GM12872 (cell line): Measurements from ENCODE around the gene ITSN2.

Experiments
- TF ChIP-seq, protein P1 (sequence below): IDR thresholded peaks from 3 replicates; pipeline ENCODE4 v1.5.1; 2011; ENCODE audit warnings: low read depth, mild to moderate bottlenecking, low read length, moderate library complexity; ENCODE audit not compliant: insufficient read depth

ITSN2 gene

DNA sequence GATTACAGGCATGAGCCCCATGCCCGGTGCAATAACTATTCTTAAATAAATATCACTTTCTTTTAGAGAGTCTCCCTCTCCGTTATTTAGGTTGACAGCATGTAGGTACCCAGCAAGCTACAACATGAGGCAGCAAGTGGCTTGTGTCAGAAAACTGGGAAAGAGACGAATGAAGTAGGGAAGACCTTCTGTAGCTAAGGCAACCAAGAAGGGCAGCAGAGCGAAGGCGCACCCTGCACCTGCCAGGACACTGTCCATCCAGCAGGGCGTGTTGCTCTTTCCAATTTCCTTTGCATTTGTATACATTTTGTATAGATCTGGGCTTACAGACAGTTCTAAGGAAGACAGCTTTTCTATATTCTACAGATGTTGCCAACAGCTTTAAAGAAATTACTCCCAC, 137.4 kb downstream of the ITSN2 start:
- TF ChIP-seq, protein P1, sequence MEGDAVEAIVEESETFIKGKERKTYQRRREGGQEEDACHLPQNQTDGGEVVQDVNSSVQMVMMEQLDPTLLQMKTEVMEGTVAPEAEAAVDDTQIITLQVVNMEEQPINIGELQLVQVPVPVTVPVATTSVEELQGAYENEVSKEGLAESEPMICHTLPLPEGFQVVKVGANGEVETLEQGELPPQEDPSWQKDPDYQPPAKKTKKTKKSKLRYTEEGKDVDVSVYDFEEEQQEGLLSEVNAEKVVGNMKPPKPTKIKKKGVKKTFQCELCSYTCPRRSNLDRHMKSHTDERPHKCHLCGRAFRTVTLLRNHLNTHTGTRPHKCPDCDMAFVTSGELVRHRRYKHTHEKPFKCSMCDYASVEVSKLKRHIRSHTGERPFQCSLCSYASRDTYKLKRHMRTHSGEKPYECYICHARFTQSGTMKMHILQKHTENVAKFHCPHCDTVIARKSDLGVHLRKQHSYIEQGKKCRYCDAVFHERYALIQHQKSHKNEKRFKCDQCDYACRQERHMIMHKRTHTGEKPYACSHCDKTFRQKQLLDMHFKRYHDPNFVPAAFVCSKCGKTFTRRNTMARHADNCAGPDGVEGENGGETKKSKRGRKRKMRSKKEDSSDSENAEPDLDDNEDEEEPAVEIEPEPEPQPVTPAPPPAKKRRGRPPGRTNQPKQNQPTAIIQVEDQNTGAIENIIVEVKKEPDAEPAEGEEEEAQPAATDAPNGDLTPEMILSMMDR = no peak

DNA sequence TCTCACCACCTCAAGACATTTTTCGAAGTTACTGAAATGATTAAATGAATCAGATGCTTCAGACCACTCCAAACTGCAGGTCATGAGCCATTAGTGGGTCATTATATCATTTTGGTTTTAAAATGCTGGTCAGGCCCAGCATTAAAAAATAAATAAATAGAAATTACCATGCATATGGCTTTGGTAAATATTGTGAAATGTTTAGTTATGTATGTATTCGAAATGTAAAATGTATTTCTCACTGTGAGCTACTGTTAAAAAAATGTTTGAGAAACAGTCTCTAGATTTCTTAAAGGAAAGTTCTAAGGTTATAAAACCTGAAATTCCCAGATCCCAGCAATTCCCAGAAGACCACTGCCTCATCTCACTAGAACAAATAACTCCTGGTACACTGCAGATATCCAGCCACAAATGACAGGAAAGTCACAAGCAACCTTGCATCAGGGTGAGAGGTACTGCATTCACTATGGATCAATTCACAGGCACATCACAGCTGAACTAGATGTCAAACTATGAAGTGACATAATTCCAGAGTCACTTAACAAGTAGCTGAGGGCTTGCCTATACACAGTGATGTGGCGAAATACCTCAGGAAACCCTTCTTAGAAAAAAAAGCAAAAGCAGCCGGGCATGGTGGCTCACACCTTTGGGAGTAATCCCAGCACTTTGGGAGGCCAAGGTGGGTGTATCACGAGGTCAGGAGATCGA, 138.8 kb downstream of the ITSN2 start:
- TF ChIP-seq, protein P1 = no peak

DNA sequence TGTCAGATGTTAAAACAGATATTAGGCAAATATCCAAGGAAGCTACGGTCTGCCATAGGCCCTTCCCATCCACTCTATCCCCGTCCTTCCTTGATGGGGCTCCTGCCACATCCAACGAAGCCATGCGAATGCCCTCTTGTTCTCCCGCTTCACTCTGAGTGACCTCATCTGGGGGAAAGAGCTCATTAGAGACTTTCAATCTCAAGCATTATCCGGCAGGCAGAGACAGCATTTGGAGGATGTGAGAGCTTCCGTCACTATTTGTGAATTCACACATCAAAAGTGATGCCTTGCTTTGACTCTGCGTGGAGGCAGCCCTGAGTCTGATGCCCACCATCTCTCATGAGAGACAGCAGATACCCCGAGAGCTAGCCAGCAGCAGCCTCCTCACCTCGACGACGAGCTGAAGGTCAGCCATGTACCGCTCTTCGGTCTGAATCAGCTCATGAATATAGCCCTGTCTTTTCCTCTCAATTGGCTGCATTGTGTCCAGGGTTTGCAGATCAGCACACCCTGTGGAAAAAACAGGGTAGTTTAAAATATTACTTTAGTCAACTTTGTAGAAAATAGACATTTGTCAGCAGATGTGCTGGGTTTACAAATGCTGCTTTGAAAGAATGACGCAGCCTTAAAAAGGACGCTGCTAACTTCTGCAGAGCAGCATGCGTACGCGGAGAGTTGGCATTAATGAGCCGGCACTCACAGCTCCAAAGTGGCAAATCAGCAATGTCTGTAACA, 139.6 kb downstream of the ITSN2 start:
- TF ChIP-seq, protein P1 = no peak

DNA sequence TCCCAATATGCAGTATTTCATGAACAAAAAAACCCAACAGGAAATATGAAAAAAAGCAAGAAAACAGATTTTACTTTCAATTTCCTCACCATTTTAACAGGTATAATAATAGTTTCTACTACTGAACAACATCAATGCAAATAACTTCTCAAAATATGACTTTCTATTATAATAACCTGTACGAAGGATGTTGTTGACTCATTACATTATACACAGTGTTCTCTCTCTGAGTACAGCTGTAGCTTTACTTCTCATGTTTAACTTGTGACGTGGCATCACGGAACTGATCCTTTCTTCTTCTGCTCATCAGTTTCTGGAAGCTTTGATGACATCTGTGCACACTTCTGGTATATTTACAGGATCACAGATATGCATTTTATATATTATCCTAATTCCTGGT, 145.5 kb downstream of the ITSN2 start:
- TF ChIP-seq, protein P1 = no peak

DNA sequence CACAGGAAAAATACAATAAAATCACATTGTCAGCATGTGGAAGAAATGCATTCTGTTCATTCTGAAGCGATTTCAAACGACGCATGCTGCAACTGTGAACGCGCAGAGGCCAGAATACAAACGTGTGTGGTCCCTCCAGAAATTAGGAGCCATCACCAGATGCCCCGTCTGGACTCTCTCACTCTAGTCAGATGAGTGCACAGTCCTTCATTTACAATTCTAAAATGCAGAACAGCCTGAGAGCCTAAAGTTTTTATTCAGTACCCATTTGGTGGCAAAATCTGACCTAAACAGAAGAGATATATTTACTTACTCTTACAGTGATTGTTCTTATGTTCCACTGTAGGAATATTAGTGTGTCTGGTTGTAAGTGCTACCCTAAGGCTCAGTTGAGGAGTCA, 148.9 kb downstream of the ITSN2 start:
- TF ChIP-seq, protein P1 = no peak

DNA sequence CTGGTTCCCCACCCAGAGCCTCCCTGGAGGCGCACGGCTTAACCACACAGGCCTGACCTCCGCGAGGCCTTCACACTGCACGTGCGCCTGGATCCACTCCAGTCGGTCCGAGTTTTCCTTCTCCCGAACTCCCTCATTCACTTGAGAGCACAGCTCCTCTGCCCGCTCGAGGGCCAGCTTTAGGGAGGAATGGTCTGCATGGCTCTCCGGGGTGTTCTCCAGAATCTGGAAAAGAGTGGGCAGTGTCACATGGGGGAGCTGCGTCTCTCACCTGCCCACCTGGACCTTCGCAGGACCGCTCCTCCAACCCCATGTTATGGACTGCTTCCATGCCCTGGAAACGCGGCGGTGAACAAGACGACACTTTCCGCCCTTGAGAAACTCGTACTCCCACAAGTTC, 149.6 kb downstream of the ITSN2 start:
- TF ChIP-seq, protein P1 = no peak

DNA sequence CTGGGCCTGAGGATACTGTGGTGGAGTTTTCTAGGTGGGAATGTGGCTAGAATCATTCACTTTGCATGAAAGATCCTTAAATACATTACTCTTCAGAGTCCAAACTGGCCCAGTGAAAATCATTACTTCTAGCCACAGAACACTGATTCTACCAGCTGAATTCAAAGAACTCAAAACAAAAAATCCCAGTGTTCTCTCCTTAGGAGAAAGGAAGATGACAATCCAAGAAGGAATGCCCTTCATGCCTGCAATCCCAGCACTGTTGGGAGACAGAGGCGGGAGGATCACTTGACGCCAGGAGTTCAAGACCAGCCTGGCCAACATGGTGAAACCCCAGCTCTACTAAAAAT, 150.3 kb downstream of the ITSN2 start:
- TF ChIP-seq, protein P1 = no peak
